Activated CD8-positive, alpha-beta T cell treated with anti-CD3 and anti-CD28 coated beads for 36 hours (primary cell): Measurements from ENCODE around the gene ETV1. TPM values are rescaled to one million over a fixed set of nuclear protein-coding genes. Genes with fewer than 3 reads are reported as not detected.

Experiments
- ATAC-seq: fragments of 200-7000 bp; cut with Tn5 transposase; one replicate; pipeline ENCODE4 v1.10.0; 2021; ENCODE audit warnings: mild to moderate bottlenecking, moderate library complexity
- CTCF ChIA-PET: fragments of 350-600 bp; sonication (Branson Sonifier 250); formaldehyde crosslinking; loops from one replicate; lab custom pipeline; 2021; ENCODE audit warnings: antibody characterized with exemption; lab: Charles Lee
- POLR2A ChIA-PET: fragments of 350-600 bp; sonication (Branson Sonifier 250); formaldehyde crosslinking; loops from one replicate; lab custom pipeline; 2021; ENCODE audit warnings: antibody characterized with exemption; lab: Charles Lee
- DNase-seq: peaks from one replicate; pipeline ENCODE4 v3.0.0-alpha.2; 2020
- H3K27ac Mint-ChIP-seq: one replicate; pipeline ENCODE4 v1.8.0; 2021; ENCODE audit warnings: mild to moderate bottlenecking, mixed read lengths
- H3K27me3 Mint-ChIP-seq: one replicate; pipeline ENCODE4 v1.8.0; 2021; ENCODE audit warnings: mixed read lengths
- H3K36me3 Mint-ChIP-seq: one replicate; pipeline ENCODE4 v1.8.0; 2021; ENCODE audit warnings: low read depth, mixed read lengths
- H3K4me1 Mint-ChIP-seq: one replicate; pipeline ENCODE4 v1.8.0; 2021; ENCODE audit warnings: low read depth, mixed read lengths
- H3K4me3 Mint-ChIP-seq: one replicate; pipeline ENCODE4 v1.8.0; 2021; ENCODE audit warnings: mild to moderate bottlenecking, moderate library complexity, mixed read lengths
- H3K9me3 Mint-ChIP-seq: one replicate; pipeline ENCODE4 v1.8.0; 2021; ENCODE audit warnings: mixed read lengths
- intact Hi-C: fragments of 100-400 bp; cut with micrococcal nuclease; formaldehyde crosslinking; loops from one replicate; pipeline ENCODE4 v1.10.0; 2022
- total RNA-seq, 2 experiments: library from RNA; stranded (reverse); gene quantifications; one replicate each; pipeline ENCODE4 v1.2.3, GENCODE V29; 2021
- TF ChIP-seq, protein P1 (sequence below): fragments of 200-600 bp; IDR thresholded peaks from one replicate; pipeline ENCODE4 v1.8.0; 2022; ENCODE audit warnings: antibody characterized with exemption, mild to moderate bottlenecking

ETV1 gene
- total RNA-seq, 2 experiments from 2014 or later, result 0.18 to 0.56 TPM

DNA sequence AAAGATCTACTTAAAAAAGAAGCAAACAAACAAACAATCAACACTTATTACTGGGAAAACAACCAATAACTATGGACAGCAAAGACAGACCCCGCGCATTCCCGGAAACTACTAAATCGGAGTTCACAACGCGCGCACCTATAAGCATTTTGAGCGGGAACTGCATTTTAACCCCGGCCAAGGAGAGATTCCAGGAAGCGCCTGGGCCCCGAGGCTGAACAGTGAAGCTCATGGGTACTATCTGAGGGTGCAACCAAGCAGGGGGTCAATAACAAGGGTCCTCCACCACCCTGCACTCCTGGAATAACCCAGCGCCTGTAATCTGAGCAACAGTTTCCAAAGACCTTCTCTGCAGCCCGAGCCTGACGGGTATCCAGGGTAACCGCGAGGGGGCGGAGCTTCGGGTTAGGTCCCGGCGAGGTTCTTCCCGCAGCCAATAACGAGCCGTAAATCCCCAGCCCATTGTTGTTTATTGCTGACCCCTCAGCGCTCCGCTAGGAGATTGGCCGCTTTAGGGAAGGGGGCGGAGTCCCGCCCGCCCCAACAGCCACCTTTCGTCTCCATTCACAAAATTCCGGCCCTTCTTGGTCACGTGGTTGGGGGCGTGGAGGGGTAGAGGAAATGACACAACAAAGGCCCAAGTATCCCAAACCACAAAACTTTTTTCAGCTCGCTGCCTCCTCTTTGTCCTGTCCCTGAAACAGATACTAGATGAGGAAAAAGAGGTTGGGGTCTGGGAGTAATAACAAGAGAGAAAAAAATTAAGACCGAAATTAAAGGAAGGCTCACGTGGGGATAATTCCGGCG lies 1.7 kb upstream of the ETV1 start:
- no peaks in the 10 kb centered on the region for H3K4me1 Mint-ChIP-seq
- ChIA-PET POLR2A (no interaction called here), CTCF (interaction anchor here (1.2 kb wide), 1 partner anchor 466 kb away, joined by 3 read pairs; no protein-coding TSS in a partner anchor)
- H3K36me3 Mint-ChIP-seq, result no peaks in the 10 kb centered on the region
- H3K27ac Mint-ChIP-seq, result no peak overlapping the region
- intact Hi-C loops, result no loop called here
- ATAC-seq (peak; percentile 87), DNase-seq (peak; percentile 72)
- peaks cover 2% of the 10 kb centered on the region for H3K27me3 Mint-ChIP-seq
- TF ChIP-seq, protein P1, sequence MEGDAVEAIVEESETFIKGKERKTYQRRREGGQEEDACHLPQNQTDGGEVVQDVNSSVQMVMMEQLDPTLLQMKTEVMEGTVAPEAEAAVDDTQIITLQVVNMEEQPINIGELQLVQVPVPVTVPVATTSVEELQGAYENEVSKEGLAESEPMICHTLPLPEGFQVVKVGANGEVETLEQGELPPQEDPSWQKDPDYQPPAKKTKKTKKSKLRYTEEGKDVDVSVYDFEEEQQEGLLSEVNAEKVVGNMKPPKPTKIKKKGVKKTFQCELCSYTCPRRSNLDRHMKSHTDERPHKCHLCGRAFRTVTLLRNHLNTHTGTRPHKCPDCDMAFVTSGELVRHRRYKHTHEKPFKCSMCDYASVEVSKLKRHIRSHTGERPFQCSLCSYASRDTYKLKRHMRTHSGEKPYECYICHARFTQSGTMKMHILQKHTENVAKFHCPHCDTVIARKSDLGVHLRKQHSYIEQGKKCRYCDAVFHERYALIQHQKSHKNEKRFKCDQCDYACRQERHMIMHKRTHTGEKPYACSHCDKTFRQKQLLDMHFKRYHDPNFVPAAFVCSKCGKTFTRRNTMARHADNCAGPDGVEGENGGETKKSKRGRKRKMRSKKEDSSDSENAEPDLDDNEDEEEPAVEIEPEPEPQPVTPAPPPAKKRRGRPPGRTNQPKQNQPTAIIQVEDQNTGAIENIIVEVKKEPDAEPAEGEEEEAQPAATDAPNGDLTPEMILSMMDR, result no peak
- H3K4me3 Mint-ChIP-seq, result no peak overlapping the region
- no peaks in the 10 kb centered on the region for H3K9me3 Mint-ChIP-seq

DNA sequence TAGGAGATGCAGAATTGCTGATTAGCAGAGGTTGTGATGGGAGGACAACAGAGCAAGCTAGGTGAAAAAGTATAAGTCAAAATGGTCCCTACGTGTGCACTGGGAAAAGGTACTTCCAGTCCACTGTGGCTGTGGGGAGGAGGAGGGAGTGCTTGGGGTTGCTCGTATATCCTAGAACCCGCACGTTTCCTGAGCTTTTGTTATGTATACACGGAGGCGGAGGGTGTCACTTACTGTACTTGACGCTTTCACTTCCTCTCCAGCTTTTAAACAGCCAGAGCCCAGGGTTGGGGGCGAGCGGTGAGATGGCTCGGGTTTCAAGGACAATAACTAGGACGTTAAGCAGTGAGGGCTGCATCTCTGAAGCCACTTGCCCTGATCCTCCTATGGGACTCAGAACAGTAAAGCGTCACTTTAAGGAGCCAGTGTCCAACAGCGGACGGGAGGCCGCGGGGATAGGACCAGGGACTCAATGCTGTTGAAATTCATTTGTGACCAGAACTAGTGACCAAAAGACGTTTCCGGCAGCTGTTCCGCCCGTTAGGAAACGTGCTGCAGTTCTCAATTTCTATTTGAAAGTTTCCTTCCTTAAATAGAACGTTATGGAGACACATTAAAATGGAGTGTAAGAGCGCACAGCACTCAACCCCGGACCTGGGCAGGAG lies 985 bp upstream of the ETV1 start:
- H3K9me3 Mint-ChIP-seq, result no peaks in the 10 kb centered on the region
- POLR2A ChIA-PET, result no interaction called here
- DNase-seq (peak; percentile 27), ATAC-seq (peak; percentile 16)
- H3K4me1 Mint-ChIP-seq, result no peaks in the 10 kb centered on the region
- CTCF ChIA-PET, result interaction anchor here (1.2 kb wide), 1 partner anchor 467 kb away, joined by 3 read pairs; no protein-coding TSS in a partner anchor
- peaks cover 2% of the 10 kb centered on the region for H3K27me3 Mint-ChIP-seq
- TF ChIP-seq, protein P1, result no peak
- intact Hi-C loops, result no loop called here
- H3K27ac Mint-ChIP-seq, result no peak overlapping the region
- H3K36me3 Mint-ChIP-seq, result no peaks in the 10 kb centered on the region
- no peak overlapping the region for H3K4me3 Mint-ChIP-seq

DNA sequence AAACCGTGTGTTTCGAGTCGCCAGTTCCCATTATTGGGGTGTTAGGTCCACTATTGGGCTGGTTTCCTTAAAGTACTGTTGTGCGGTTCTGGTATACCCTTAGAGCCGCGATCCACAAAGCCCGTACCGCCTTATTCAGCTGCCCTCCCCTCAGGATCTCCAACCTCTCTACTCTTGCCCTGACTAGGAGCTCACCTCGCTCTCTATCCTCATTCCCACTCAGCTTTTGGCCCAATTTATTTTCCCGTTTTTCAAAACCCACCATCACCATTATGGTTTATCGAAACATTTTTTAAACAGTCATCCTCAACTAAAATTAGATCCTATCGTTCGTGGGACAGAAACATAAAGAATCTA lies 461 bp upstream of the ETV1 start:
- H3K4me3 Mint-ChIP-seq, result no peak overlapping the region
- ChIA-PET CTCF (interaction anchor here (1.3 kb wide), 1 partner anchor 702 kb away, joined by 3 read pairs; no protein-coding TSS in a partner anchor), POLR2A (no interaction called here)
- intact Hi-C loops, result no loop called here
- no peak overlapping the region for H3K27ac Mint-ChIP-seq
- DNase-seq (no peak), ATAC-seq (no peak)
- no peaks in the 10 kb centered on the region for H3K9me3 Mint-ChIP-seq
- H3K27me3 Mint-ChIP-seq, result peaks cover 2% of the 10 kb centered on the region
- no peaks in the 10 kb centered on the region for H3K4me1 Mint-ChIP-seq
- TF ChIP-seq, protein P1, result no peak
- no peaks in the 10 kb centered on the region for H3K36me3 Mint-ChIP-seq

DNA sequence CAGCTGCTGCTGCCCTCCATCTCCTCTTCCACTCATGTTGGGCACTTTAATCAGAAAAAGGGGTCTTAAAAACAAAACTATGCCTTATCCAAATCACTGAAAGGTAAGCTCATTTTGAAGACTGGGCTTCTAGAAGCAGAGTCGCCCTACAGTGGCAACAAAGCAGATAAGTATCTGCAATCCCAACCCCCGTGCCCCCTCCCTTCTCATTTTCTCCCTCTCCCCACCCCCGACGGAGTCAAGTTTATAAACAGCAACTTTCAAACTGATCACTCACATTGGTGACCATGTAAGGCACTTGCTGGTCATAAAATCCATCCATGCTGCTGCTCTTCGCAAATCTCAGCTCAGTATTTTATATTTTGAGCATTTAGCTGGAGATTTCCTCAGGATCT lies 738 bp downstream of the ETV1 start:
- no peak for DNase-seq
- ATAC-seq, result no peak
- TF ChIP-seq, protein P1, result no peak
- Mint-ChIP-seq H3K9me3 (no peaks in the 10 kb centered on the region), H3K27me3 (peaks cover 2% of the 10 kb centered on the region), H3K27ac (no peak overlapping the region), H3K4me1 (no peaks in the 10 kb centered on the region), H3K36me3 (no peaks in the 10 kb centered on the region), H3K4me3 (no peak overlapping the region)
- ChIA-PET CTCF (interaction anchor here (0.6 to 1.3 kb wide), 2 partner anchors 576 to 703 kb away, joined by 3 read pairs; no protein-coding TSS in a partner anchor), POLR2A (no interaction called here)
- intact Hi-C loops, result no loop called here

DNA sequence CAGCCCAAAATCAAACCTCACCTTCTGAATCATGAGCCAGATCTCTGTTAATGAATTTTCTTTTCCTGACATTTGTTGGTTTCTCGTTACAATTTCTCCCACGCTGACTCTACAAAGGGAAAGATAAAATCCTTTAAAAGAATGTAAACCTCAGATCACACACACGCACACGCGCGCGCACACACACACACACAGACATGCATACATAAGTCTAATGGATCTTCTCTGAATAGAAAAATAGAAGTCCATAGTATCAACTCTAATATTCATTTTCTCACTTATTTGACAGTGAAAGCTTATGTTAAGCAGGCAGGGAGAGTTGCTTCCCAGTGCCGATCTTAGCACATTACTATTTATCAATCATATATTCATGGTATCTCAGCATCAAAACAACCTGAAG lies 1.4 kb downstream of the ETV1 start:
- POLR2A ChIA-PET, result no interaction called here
- H3K27me3 Mint-ChIP-seq, result peaks cover under 1% of the 10 kb centered on the region
- ATAC-seq (no peak), DNase-seq (no peak)
- intact Hi-C loops, result no loop called here
- no peak overlapping the region for H3K27ac Mint-ChIP-seq
- H3K9me3 Mint-ChIP-seq, result no peaks in the 10 kb centered on the region
- CTCF ChIA-PET, result no interaction called here
- TF ChIP-seq, protein P1, result no peak
- no peaks in the 10 kb centered on the region for H3K4me1 Mint-ChIP-seq
- no peaks in the 10 kb centered on the region for H3K36me3 Mint-ChIP-seq
- no peak overlapping the region for H3K4me3 Mint-ChIP-seq
